ENCODE measurements around the gene TMEM150B.

Gene TMEM150B

GRCh38 chr19:55287361-55288079 lies 37.6 kb downstream of the TMEM150B start:
- TF ChIP-seq, protein P1, sequence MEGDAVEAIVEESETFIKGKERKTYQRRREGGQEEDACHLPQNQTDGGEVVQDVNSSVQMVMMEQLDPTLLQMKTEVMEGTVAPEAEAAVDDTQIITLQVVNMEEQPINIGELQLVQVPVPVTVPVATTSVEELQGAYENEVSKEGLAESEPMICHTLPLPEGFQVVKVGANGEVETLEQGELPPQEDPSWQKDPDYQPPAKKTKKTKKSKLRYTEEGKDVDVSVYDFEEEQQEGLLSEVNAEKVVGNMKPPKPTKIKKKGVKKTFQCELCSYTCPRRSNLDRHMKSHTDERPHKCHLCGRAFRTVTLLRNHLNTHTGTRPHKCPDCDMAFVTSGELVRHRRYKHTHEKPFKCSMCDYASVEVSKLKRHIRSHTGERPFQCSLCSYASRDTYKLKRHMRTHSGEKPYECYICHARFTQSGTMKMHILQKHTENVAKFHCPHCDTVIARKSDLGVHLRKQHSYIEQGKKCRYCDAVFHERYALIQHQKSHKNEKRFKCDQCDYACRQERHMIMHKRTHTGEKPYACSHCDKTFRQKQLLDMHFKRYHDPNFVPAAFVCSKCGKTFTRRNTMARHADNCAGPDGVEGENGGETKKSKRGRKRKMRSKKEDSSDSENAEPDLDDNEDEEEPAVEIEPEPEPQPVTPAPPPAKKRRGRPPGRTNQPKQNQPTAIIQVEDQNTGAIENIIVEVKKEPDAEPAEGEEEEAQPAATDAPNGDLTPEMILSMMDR (conservative IDR thresholded peaks at IDR 0.05; ENCODE audit: low read depth, low read length), result no peak
- no peak overlapping the region for H3K4me3 ChIP-seq (ENCODE audit: low read length)
- DNase-seq (ENCODE audit: low read depth), result no peak

GRCh38 chr19:55285229-55285890 lies 39.8 kb downstream of the TMEM150B start:
- TF ChIP-seq, protein P1 (conservative IDR thresholded peaks at IDR 0.05; ENCODE audit: low read depth, low read length), result no peak
- no peak for DNase-seq (ENCODE audit: low read depth)

GRCh38 chr19:55284405-55285058 lies 40.6 kb downstream of the TMEM150B start:
- DNase-seq (ENCODE audit: low read depth), result no peak

More at GRCh38 chr19:55285229-55285890, 39.8 kb downstream of the TMEM150B start:
- peak overlapping the region; percentile 14 for H3K4me3 ChIP-seq (ENCODE audit: low read length)

DNA sequence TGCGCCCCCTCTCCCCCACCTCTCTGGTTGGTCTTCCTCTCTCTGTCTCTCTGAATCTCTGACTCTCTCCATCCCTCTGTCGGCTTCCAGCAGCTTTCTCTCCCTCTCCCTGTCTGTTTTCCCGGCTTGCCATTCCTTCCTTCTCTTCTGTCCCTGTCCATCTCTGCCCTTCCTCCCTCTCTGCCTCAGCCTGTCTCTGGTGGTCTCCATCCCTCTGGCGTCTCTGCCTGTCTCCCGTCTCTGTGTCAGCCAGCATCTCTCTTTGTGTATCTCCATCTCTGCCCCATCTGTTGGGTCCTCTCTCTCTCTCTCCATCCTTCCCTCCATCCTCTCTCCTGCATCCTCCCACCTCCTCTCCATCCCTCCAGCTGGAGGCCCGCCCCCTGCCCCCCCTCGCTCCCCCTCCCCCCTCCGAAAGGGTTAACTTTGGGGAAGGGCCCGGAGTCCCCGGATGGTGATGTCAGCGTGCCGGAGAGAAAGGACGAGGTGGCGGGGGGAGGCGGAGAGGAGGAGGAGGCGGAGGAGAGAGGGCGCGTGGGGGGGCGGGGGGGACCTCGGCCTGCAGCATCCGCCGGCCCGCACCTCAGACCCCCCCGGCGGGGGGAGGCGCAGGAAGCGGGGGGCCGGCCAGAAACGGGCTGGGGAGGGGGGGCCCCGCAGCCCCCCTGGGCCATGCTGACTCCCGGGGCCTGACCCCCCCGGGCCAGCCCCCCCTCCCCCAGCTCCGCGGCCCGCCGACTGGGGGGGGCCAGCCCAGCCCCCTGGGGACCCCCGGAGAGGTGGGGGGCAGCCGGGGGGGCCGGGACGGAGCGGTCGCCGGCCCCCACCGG lies 41.4 kb downstream of the TMEM150B start, which contains the start of gene BRSK1:
BRSK1 (plus strand) TSS at position 450 of the 830 bp plus-strand sequence. CDS start 446 bp downstream, outside the sequence.
- TF ChIP-seq, protein P1 (conservative IDR thresholded peaks at IDR 0.05; ENCODE audit: low read depth, low read length), result no peak
- no peak for DNase-seq (ENCODE audit: low read depth)
- H3K4me3 ChIP-seq (ENCODE audit: low read length), result peak within 1 kb of the TSS; percentile 42

More at GRCh38 chr19:55284405-55285058, 40.6 kb downstream of the TMEM150B start:
- H3K4me3 ChIP-seq (ENCODE audit: low read length), result peak overlapping the region; percentile 42
- TF ChIP-seq, protein P1 (conservative IDR thresholded peaks at IDR 0.05; ENCODE audit: low read depth, low read length), result no peak

DNA sequence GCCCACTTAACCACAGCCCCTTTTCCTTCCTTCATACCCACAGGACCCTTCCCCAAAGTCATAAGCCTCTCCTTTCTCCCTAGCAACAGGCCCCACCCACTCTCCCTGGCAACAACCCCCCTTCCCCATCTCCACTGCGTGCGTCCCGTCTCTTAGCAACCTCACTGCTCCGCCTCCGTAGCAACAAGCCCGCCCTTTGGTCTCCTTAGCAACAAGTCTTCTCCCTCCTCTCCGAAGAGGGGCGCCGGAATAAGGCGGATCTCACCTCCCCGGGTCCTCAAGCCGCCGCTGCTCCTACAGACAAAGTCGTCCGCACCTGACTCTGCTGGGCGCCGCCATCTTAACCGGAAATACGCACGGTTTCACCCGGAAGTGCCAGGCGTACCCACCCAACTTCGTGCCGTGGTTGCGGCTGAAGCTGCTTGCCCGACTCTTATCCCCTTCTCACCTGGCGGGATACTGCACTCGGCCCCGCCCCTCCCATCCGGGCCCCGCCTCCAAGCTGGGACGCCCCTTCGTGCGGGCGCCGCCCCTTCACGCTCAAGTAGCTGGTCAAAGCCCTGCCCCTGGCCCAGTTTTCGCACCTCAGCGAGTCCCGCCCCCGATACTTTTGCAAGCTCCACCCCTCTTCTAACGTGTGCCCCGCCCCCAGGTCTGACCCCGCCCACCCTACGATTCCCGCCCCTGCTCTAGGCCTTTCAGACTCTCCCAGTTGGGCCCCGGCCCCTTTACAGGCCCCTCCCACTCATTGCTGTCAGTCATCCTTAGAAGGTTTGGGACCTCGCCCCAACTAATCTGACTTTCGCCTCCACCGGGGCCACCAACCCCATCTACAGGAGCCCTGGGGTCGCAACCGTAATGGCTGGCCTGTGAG lies 45.1 kb downstream of the TMEM150B start, which contains the start of gene HSPBP1:
HSPBP1 (minus strand) TSS at position 341 of the 874 bp plus-strand sequence. CDS start 502 bp downstream, outside the sequence.
- TF ChIP-seq, protein P1 (conservative IDR thresholded peaks at IDR 0.05; ENCODE audit: low read depth, low read length), result no peak
- peak within 1 kb of the TSS; percentile 96 for H3K4me3 ChIP-seq (ENCODE audit: low read length)
- peak; percentile 87 for DNase-seq (ENCODE audit: low read depth)
